ENCODE data around the gene PGM2. TPM values are rescaled to one million over a fixed set of nuclear protein-coding genes. Genes with fewer than 3 reads are reported as not detected.

The PGM2 gene
- total RNA-seq, 4 donors from 2014 or later: 13.7 to 24.3 (median 15.5) TPM

DNA sequence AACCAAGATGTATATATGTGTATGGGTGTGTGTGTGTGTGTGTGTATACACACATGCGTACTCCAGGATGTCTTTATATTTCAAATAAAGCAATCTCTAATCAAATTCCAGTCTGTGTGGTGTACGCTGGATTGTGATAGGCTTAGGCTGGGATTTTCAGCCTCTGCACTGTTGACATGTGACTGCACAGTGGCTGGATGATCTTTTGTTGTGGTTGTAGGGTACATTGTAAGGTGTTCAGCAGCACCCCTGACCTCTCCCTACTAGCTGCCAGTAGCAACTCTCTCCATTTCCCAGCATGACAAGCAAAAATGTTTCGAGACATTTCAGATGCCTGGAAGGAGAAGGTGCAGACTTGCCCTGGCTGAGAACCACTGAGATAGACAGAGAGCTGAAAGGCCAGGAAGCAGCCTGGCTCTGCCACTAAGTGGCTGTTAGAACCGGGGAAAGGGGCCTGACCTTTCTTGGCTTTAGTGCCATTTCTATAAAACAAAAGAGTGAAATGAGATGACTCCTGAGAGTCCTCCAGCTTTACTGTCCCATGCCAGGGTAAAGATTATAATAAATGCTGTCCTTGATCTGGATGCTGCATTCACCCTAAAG is 10.5 kb downstream of the PGM2 start:
- Histone ChIP-seq H3K27ac (peak overlapping the region in 1 of 4 donors; percentile 39), H3K36me3 (peaks cover 0 to 55% (median 6%) of the 10 kb centered on the region in 3 donors), H3K4me3 (no peak overlapping the region), H3K9me3 (no peaks in the 10 kb centered on the region), H3K4me1 (peaks cover 0 to 14% (median 2%) of the 10 kb centered on the region in 4 donors), H3K27me3 (no peaks in the 10 kb centered on the region)
- TF ChIP-seq POLR2A (IDR thresholded peaks at IDR 0.05) (no peak), EP300 (IDR thresholded peaks at IDR 0.05) (no peak)
- TF ChIP-seq, protein P1, sequence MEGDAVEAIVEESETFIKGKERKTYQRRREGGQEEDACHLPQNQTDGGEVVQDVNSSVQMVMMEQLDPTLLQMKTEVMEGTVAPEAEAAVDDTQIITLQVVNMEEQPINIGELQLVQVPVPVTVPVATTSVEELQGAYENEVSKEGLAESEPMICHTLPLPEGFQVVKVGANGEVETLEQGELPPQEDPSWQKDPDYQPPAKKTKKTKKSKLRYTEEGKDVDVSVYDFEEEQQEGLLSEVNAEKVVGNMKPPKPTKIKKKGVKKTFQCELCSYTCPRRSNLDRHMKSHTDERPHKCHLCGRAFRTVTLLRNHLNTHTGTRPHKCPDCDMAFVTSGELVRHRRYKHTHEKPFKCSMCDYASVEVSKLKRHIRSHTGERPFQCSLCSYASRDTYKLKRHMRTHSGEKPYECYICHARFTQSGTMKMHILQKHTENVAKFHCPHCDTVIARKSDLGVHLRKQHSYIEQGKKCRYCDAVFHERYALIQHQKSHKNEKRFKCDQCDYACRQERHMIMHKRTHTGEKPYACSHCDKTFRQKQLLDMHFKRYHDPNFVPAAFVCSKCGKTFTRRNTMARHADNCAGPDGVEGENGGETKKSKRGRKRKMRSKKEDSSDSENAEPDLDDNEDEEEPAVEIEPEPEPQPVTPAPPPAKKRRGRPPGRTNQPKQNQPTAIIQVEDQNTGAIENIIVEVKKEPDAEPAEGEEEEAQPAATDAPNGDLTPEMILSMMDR (IDR thresholded peaks at IDR 0.05): no peak
- 59 to 69% methylated on average over 4 of the region's 4 CpGs for WGBS, 2 donors
- no peak for DNase-seq (ENCODE audit: low spot score in 2 of 2)

DNA sequence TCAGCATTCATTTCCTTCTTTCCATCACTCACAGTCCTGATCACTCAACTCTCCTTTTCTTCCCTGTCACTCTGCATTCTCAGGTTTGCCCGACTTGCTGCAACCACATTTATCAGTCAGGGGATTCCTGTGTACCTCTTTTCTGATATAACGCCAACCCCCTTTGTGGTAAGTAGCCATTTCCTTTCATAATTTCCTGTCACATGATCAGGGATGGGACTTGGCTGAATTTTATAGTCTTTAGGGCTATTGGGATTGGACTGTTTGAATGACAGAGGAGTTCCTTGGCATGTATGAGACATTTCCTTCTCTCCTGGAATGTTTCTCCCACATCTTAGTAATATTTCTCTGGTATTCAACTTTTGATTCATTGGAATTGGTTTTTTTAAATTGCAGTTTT is 11.0 kb downstream of the PGM2 start:
- Histone ChIP-seq H3K27me3 (no peaks in the 10 kb centered on the region), H3K27ac (peak overlapping the region in 1 of 4 donors; percentile 39), H3K4me1 (peaks cover 0 to 14% (median 2%) of the 10 kb centered on the region in 4 donors), H3K9me3 (no peaks in the 10 kb centered on the region), H3K4me3 (no peak overlapping the region), H3K36me3 (peaks cover 0 to 50% (median 6%) of the 10 kb centered on the region in 3 donors)
- no peak for TF ChIP-seq POLR2A (IDR thresholded peaks at IDR 0.05)
- TF ChIP-seq, protein P1 (IDR thresholded peaks at IDR 0.05): no peak
- TF ChIP-seq EP300 (IDR thresholded peaks at IDR 0.05): no peak
- WGBS, 2 donors: 60 to 81% methylated on average over 2 of the region's 2 CpGs
- DNase-seq (ENCODE audit: low spot score in 2 of 2): no peak

DNA sequence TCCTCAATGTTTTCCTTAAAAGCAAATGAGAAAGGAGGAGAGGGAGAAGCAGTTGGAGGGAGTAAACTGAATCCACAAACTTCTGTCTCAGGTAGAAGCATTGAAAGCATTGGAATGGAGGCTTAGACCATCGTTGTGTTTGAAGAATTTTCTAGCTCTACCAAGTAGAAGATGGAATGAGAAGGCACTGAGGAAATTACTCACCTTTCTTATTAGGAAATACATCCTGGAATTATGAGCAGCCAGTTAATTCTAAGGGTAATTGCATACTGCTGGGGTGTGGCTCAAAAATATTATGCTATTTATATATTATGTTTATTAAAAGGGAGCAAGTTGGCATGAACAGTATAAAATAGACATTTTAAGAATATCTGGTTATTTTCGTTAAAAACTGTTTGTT is 12.9 kb downstream of the PGM2 start:
- Histone ChIP-seq H3K27ac (no peak overlapping the region), H3K4me1 (peaks cover 0 to 14% (median 2%) of the 10 kb centered on the region in 4 donors), H3K27me3 (no peaks in the 10 kb centered on the region), H3K9me3 (no peaks in the 10 kb centered on the region), H3K4me3 (no peak overlapping the region), H3K36me3 (peaks cover 0 to 58% (median 6%) of the 10 kb centered on the region in 3 donors)
- no peak for DNase-seq (ENCODE audit: low spot score in 2 of 2)
- 58 to 80% methylated on average over 2 of the region's 2 CpGs for WGBS, 2 donors
- no peak for TF ChIP-seq EP300 (IDR thresholded peaks at IDR 0.05)
- no peak for TF ChIP-seq POLR2A (IDR thresholded peaks at IDR 0.05)
- TF ChIP-seq, protein P1 (IDR thresholded peaks at IDR 0.05): no peak

DNA sequence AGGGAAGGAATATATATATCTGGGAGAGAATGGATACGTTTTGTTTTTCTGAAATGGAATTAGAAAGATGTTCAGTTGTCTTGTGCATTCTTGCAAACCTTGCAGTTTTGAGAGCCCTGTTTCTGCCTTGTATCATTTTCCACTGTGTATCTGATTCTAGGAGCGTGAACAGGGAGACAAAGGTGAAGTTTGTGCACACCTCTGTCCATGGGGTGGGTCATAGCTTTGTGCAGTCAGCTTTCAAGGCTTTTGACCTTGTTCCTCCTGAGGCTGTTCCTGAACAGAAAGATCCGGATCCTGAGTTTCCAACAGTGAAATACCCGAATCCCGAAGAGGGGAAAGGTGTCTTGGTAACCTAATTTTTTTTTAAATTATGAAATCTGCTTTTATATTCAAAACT is 17.7 kb downstream of the PGM2 start:
- Histone ChIP-seq H3K27me3 (no peaks in the 10 kb centered on the region), H3K36me3 (peaks cover 0 to 81% (median 6%) of the 10 kb centered on the region in 3 donors), H3K9me3 (no peaks in the 10 kb centered on the region), H3K27ac (no peak overlapping the region), H3K4me1 (no peaks in the 10 kb centered on the region), H3K4me3 (no peak overlapping the region)
- DNase-seq (ENCODE audit: low spot score in 2 of 2): no peak
- no peak for TF ChIP-seq EP300 (IDR thresholded peaks at IDR 0.05)
- WGBS, 2 donors: 92 to 94% methylated on average over 5 of the region's 5 CpGs

DNA sequence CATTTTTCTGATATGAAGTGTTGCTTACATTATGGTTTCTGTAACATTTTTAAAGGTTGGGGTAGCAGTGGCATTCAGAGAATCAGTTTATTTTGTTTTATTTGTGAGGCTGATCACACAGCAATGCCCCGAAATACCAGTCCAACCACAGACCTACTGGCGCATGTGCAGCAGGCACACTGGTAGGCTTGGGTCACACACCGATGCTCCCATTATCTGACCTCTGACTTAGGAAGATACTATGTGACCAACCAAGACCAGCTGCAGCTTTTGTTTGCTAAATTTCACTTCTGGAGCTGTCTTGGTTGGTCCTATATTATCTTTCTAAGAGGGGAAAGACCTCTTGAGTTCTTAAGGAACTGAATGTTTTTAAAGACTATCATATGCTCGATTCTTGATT is 18.7 kb downstream of the PGM2 start:
- no peaks in the 10 kb centered on the region for H3K9me3 ChIP-seq
- H3K4me1 ChIP-seq: no peaks in the 10 kb centered on the region
- H3K36me3 ChIP-seq: peaks cover 0 to 81% (median 5%) of the 10 kb centered on the region in 3 donors
- no peaks in the 10 kb centered on the region for H3K27me3 ChIP-seq
- no peak overlapping the region for H3K4me3 ChIP-seq
- no peak overlapping the region for H3K27ac ChIP-seq
- DNase-seq (ENCODE audit: low spot score in 2 of 2): no peak
- TF ChIP-seq POLR2A (IDR thresholded peaks at IDR 0.05): no peak
- TF ChIP-seq, protein P1 (IDR thresholded peaks at IDR 0.05): no peak
- TF ChIP-seq EP300 (IDR thresholded peaks at IDR 0.05): no peak
- WGBS, 2 donors: 86 to 92% methylated on average over 4 of the region's 4 CpGs

Data from tibial nerve (tissue), 4 donors.